OCI-LY7 (cell line): Measurements from ENCODE around the gene CEP112. TPM values are rescaled to one million over a fixed set of nuclear protein-coding genes. Genes with fewer than 3 reads are reported as not detected.

Source experiments
- BruUV-seq: library from RNA; stranded (reverse); fragments of 400-500 nt; replicated peaks from 2 replicates; lab custom pipeline; 2021; lab: Mats Ljungman, UMichigan
- CTCF ChIA-PET: fragments of 300-600 bp; sonication (Branson Sonifier 250); formaldehyde crosslinking; loops from one replicate; lab custom pipeline; 2022; ENCODE audit warnings: antibody characterized with exemption; ENCODE audit not compliant: unreplicated experiment; lab: Charles Lee
- POLR2A ChIA-PET: fragments of 300-600 bp; sonication (Branson Sonifier 250); formaldehyde crosslinking; loops from one replicate; lab custom pipeline; 2022; ENCODE audit warnings: antibody characterized with exemption; lab: Charles Lee
- DNase-seq: peaks from one replicate; pipeline ENCODE4 v3.0.0-alpha.2; 2015; ENCODE audit warnings: low spot score
- H2AFZ ChIP-seq: fragments of 200-600 bp; sonication (generic), shearing (Covaris generic); 2 replicates; pipeline ENCODE4 v1.6.1; 2014; ENCODE audit warnings: mild to moderate bottlenecking, antibody characterized with exemption, low read length, moderate library complexity
- H3K27ac ChIP-seq: fragments of 200-600 bp; sonication (generic); 2 replicates; pipeline ENCODE4 v1.5.1; 2014; ENCODE audit warnings: mixed run types, low read depth, mild to moderate bottlenecking, moderate library complexity, low read length, inconsistent platforms; ENCODE audit not compliant: poor library complexity, severe bottlenecking
- H3K36me3 ChIP-seq: fragments of 200-600 bp; sonication (generic); 2 replicates; pipeline ENCODE4 v1.6.1; 2014; ENCODE audit warnings: mild to moderate bottlenecking, antibody characterized with exemption, low read length, moderate library complexity, mixed read lengths; ENCODE audit not compliant: insufficient read depth
- H3K4me1 ChIP-seq: fragments of 200-600 bp; sonication (generic); 2 replicates; pipeline ENCODE4 v1.5.1; 2014; ENCODE audit warnings: mild to moderate bottlenecking, low read length; ENCODE audit not compliant: insufficient read depth, poor library complexity, severe bottlenecking
- H3K4me2 ChIP-seq: fragments of 200-600 bp; sonication (generic); 2 replicates; pipeline ENCODE4 v1.6.1; 2014; ENCODE audit warnings: mild to moderate bottlenecking, low read length
- H3K4me3 ChIP-seq: fragments of 200-600 bp; sonication (generic); 2 replicates; pipeline ENCODE4 v1.5.1; 2014; ENCODE audit warnings: mild to moderate bottlenecking, low read depth, low read length; ENCODE audit not compliant: poor library complexity, severe bottlenecking
- H3K79me2 ChIP-seq: fragments of 200-600 bp; sonication (generic); 2 replicates; pipeline ENCODE4 v1.6.1; 2016; ENCODE audit warnings: low read depth, mild to moderate bottlenecking, low read length, moderate library complexity, mixed read lengths; ENCODE audit not compliant: insufficient read depth
- H3K9me2 ChIP-seq: fragments of 200-600 bp; sonication (generic); 2 replicates; pipeline ENCODE4 v1.6.1; 2016; ENCODE audit warnings: mild to moderate bottlenecking, low read length, mixed read lengths; ENCODE audit not compliant: insufficient read depth
- H3K9me3 ChIP-seq: fragments of 200-600 bp; sonication (generic); 2 replicates; pipeline ENCODE4 v1.6.1; 2014; ENCODE audit warnings: mild to moderate bottlenecking, mixed run types, low read length, mixed read lengths
- H4K20me1 ChIP-seq: fragments of 200-600 bp; sonication (generic); 2 replicates; pipeline ENCODE4 v1.6.1; 2014; ENCODE audit warnings: mild to moderate bottlenecking, antibody characterized with exemption, low read length, moderate library complexity, mixed read lengths; ENCODE audit not compliant: insufficient read depth
- EZH2phosphoT487 ChIP-seq: fragments of 200-600 bp; sonication (generic); IDR thresholded peaks from 2 replicates; pipeline ENCODE4 v1.6.1; 2018; ENCODE audit warnings: low read depth, borderline replicate concordance, mild to moderate bottlenecking, mixed run types, antibody characterized with exemption, low read length, moderate library complexity, mixed read lengths
- intact Hi-C: fragments of 100-400 bp; cut with micrococcal nuclease; formaldehyde crosslinking; loops from one replicate; pipeline ENCODE4 v1.10.0; 2022; ENCODE audit not compliant: unreplicated experiment
- total RNA-seq, 2 experiments: library from RNA; depleted of rRNA in 1 of 2; stranded (reverse); fragments of >200 nt in 1 of 2; shearing (Covaris generic) in 1 of 2; gene quantifications; 2 replicates each; pipeline ENCODE4 v1.2.3, GENCODE V29; 2014 to 2022
- TF ChIP-seq, protein P1 (sequence below): fragments of 200-600 bp; sonication (generic); conservative IDR thresholded peaks from 2 replicates; pipeline ENCODE4 v1.5.1; 2014; ENCODE audit warnings: mild to moderate bottlenecking, antibody characterized with exemption, low read length, moderate library complexity, mixed read lengths

Gene CEP112
- total RNA-seq, 2 experiments from 2014 or later, result 2.7 to 6.9 TPM

DNA sequence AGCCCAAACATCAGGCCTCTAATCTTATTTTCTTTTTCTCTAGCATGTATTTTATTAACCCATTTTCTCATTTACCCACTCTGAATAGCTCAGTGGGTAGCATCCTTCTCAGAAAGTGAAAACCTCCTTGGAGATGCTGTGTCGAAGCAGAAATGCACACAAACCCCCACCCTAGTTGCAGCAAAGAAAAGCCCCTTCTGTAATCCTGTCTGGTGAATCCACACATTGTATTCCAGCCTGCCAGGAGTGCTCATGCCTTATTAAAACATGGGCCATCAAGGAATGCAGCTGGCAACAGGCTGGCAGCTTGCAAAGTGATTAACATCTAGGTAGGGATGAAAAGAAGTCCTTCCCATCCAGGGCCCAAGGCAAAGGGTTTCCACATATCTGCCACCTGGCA, 590.8 kb downstream of the CEP112 start:
- Histone ChIP-seq H4K20me1 (no peaks in the 10 kb centered on the region), H3K4me2 (no peak overlapping the region), H3K79me2 (no peaks in the 10 kb centered on the region), H3K27ac (no peak overlapping the region), H3K36me3 (no peaks in the 10 kb centered on the region), H3K9me2 (no peaks in the 10 kb centered on the region), H3K9me3 (no peaks in the 10 kb centered on the region), H3K4me3 (no peak overlapping the region), H2AFZ (no peak overlapping the region), H3K4me1 (no peaks in the 10 kb centered on the region)
- DNase-seq, result no peak
- no TSS peak for BruUV-seq
- ChIA-PET POLR2A (no interaction called here), CTCF (no interaction called here)
- TF ChIP-seq, protein P1, sequence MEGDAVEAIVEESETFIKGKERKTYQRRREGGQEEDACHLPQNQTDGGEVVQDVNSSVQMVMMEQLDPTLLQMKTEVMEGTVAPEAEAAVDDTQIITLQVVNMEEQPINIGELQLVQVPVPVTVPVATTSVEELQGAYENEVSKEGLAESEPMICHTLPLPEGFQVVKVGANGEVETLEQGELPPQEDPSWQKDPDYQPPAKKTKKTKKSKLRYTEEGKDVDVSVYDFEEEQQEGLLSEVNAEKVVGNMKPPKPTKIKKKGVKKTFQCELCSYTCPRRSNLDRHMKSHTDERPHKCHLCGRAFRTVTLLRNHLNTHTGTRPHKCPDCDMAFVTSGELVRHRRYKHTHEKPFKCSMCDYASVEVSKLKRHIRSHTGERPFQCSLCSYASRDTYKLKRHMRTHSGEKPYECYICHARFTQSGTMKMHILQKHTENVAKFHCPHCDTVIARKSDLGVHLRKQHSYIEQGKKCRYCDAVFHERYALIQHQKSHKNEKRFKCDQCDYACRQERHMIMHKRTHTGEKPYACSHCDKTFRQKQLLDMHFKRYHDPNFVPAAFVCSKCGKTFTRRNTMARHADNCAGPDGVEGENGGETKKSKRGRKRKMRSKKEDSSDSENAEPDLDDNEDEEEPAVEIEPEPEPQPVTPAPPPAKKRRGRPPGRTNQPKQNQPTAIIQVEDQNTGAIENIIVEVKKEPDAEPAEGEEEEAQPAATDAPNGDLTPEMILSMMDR, result no peak
- TF ChIP-seq EZH2phosphoT487, result no peak
- intact Hi-C loops, result no loop called here

DNA sequence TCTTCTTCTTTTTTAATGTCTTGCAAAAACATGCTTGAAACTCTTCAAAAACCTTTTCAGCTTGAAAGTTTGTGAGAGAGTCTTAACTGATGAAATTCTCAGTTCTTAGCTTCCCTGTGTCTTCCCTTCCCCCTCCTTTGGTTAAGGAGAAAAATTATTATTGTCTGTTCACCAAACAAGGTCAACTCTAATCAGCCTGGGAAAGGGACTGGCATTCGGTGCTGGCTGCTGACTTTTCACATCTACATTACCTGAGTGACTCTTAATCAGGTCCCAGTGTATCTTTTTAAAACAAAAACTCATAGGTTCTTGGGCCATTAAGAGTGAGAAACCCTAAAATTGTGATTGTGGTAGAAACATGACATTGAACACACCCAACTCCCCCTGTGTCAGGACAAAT, 591.4 kb downstream of the CEP112 start:
- DNase-seq, result no peak
- no peaks in the 10 kb centered on the region for H4K20me1 ChIP-seq
- H3K9me2 ChIP-seq, result no peaks in the 10 kb centered on the region
- H3K79me2 ChIP-seq, result no peaks in the 10 kb centered on the region
- no TSS peak for BruUV-seq
- H2AFZ ChIP-seq, result no peak overlapping the region
- ChIA-PET CTCF (no interaction called here), POLR2A (no interaction called here)
- intact Hi-C loops, result no loop called here
- no peaks in the 10 kb centered on the region for H3K9me3 ChIP-seq
- no peaks in the 10 kb centered on the region for H3K4me1 ChIP-seq
- H3K36me3 ChIP-seq, result no peaks in the 10 kb centered on the region
- no peak overlapping the region for H3K4me2 ChIP-seq
- no peak overlapping the region for H3K27ac ChIP-seq
- H3K4me3 ChIP-seq, result no peak overlapping the region
- no peak for TF ChIP-seq EZH2phosphoT487
- TF ChIP-seq, protein P1, result no peak

DNA sequence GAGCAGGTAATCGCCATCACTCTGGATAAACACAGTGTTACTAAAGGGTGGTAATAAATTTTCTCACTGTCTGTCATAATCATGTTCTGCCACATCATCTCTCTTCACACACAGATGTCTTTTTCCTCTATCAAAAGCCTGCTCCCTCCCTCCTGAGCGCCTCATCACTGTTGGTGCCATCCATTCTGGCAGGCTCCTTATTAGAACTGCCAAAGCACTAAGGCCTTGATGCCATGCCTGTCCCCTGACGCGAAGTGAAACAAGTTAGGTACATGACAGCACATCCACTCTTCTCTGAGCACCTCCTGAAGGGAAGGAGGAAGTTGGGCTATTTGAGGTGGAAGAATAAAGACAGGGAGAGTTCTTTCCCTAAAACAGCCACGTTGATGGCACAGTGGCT, 592.3 kb downstream of the CEP112 start:
- TF ChIP-seq, protein P1, result no peak
- no peak for TF ChIP-seq EZH2phosphoT487
- CTCF ChIA-PET, result no interaction called here
- Histone ChIP-seq H3K9me3 (no peaks in the 10 kb centered on the region), H2AFZ (no peak overlapping the region), H3K4me1 (no peaks in the 10 kb centered on the region), H3K36me3 (no peaks in the 10 kb centered on the region), H3K9me2 (no peaks in the 10 kb centered on the region), H3K79me2 (no peaks in the 10 kb centered on the region), H3K4me2 (no peak overlapping the region), H3K4me3 (no peak overlapping the region), H4K20me1 (no peaks in the 10 kb centered on the region), H3K27ac (no peak overlapping the region)
- DNase-seq, result no peak
- no TSS peak for BruUV-seq
- POLR2A ChIA-PET, result no interaction called here
- intact Hi-C loops, result no loop called here
